Measurements from ENCODE around the gene SCAMP5. TPM values are rescaled to one million over a fixed set of nuclear protein-coding genes. Genes with fewer than 3 reads are reported as not detected.

The SCAMP5 gene
- total RNA-seq, 2 donors from 2014 or later = 4.0 to 7.5 TPM

DNA sequence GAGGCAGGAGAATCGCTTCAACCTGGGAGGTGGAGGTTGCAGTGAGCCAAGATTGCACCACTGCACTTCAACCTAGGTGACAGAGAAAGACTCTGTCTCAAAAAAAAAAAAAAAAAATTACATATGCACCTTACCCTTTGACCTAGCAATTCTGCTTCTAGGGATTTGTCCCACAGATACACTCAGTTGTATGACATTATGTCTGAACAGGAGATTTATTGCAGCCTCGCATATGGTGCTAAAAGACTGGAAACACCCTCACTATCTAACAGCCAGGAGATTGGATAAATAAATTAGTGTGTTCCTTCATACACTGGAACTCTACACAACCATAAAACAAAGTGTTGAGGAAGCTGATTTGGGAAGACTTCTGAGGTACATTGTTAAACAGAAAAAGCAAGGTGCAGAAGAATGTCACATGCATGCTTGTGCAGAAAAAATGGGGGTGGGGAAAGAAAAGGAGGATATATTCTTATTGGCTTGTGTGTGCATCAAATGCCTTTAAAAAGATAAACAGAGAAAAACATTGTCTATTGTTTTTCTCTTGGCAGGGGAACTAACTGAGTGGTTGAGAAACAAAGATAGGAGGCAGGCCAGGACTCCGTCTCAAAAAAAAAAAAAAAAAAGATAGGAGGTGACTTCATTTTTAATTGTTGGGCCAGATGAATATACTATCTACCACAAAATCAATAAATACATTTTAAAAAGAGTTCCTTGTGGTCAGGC is 59.0 kb downstream of the SCAMP5 start:
- H3K27me3 ChIP-seq = no peaks in the 10 kb centered on the region
- H3K27ac ChIP-seq = no peak overlapping the region
- no peaks in the 10 kb centered on the region for H3K9me3 ChIP-seq
- no peak for DNase-seq (ENCODE audit: low spot score)
- H3K4me3 ChIP-seq = no peak overlapping the region
- TF ChIP-seq, protein P1, sequence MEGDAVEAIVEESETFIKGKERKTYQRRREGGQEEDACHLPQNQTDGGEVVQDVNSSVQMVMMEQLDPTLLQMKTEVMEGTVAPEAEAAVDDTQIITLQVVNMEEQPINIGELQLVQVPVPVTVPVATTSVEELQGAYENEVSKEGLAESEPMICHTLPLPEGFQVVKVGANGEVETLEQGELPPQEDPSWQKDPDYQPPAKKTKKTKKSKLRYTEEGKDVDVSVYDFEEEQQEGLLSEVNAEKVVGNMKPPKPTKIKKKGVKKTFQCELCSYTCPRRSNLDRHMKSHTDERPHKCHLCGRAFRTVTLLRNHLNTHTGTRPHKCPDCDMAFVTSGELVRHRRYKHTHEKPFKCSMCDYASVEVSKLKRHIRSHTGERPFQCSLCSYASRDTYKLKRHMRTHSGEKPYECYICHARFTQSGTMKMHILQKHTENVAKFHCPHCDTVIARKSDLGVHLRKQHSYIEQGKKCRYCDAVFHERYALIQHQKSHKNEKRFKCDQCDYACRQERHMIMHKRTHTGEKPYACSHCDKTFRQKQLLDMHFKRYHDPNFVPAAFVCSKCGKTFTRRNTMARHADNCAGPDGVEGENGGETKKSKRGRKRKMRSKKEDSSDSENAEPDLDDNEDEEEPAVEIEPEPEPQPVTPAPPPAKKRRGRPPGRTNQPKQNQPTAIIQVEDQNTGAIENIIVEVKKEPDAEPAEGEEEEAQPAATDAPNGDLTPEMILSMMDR (IDR thresholded peaks at IDR 0.05) = no peak
- no peaks in the 10 kb centered on the region for H3K36me3 ChIP-seq
- peaks cover 0 to 41% of the 10 kb centered on the region in 2 donors for H3K4me1 ChIP-seq

DNA sequence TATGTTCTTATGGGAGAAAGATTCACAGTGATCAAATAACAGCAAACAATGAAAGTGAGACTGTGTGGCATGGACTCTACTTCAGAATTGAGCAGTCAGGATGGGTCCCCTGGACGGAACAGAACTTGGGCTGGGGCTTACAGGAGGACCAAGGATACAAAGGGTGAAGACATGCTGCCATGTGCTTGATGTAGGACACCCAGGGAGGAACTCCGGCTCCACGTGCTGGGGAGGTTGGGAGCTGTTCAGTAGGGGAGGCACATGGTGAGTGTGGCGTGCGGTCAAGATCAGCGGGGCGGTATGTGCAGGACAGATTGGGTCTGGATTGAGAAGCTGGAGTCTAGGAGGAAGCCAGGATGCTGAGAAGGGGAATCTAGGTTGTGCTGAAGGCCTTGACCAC is 60.7 kb downstream of the SCAMP5 start:
- peaks cover 0 to 24% of the 10 kb centered on the region in 2 donors for H3K4me1 ChIP-seq
- no peak for DNase-seq (ENCODE audit: low spot score)
- TF ChIP-seq, protein P1 (IDR thresholded peaks at IDR 0.05) = no peak
- H3K27me3 ChIP-seq = no peaks in the 10 kb centered on the region
- H3K27ac ChIP-seq = no peak overlapping the region
- no peaks in the 10 kb centered on the region for H3K9me3 ChIP-seq
- no peaks in the 10 kb centered on the region for H3K36me3 ChIP-seq
- no peak overlapping the region for H3K4me3 ChIP-seq

DNA sequence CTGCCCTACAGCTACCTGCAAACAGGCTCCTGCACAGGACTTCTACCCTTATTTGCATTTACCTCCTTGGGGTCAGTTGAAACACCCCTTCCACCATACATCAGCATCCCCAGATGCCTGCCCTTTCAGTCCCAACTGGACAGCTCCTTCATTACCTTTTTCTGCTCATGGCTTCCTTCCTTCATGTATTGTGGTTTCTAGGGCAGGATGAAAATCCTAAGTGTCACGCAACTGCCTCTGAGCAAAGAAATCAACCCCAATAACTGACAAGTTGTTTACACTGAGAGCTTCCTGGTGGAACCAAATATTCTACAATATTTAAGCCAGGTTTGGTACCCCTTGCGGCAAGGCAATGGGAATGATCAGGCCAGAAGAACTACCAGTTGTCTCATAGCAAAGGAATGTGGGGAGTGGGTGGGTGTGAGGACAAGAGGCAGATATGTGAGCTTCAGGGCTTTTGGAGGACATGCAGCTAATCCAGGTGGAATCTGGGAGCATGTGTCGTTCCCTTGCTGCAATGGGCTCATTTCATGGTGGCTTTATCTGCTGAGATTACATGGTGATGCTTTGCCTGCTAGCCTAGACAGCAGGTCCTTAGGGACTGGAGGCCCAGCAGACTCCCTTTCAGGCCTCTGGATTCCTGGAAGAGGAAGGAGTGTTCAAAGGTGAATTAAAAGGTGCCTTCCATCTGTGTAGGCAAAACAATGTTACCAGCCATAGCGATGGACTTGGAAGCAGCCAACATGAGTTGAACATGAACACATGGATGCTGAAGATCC is 63.0 kb downstream of the SCAMP5 start:
- no peaks in the 10 kb centered on the region for H3K9me3 ChIP-seq
- TF ChIP-seq, protein P1 (IDR thresholded peaks at IDR 0.05) = no peak
- H3K27me3 ChIP-seq = no peaks in the 10 kb centered on the region
- no peak overlapping the region for H3K27ac ChIP-seq
- no peak for DNase-seq (ENCODE audit: low spot score)
- H3K4me3 ChIP-seq = no peak overlapping the region
- H3K4me1 ChIP-seq = peaks cover 0 to 15% of the 10 kb centered on the region in 2 donors
- no peaks in the 10 kb centered on the region for H3K36me3 ChIP-seq

DNA sequence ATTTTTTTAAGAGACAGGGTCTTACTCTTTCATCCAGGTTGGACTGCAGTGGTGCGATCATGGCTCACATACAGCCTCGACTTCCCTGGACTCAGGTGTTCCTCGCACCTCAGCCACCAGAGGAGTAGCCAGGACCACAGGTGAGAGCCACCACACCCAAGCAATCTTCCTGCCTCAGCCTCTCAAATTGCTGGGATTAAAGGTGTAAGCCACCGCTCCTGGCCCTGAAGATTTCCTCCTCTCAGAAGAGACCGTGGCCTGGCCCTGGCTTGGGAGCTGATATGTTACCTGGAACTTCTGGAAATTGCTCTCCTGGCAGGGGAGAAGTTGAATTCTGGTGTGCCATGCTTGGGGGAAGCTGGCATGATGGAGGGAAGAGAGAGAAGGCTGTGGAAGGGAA is 64.2 kb downstream of the SCAMP5 start:
- no peak for DNase-seq (ENCODE audit: low spot score)
- Histone ChIP-seq H3K4me1 (peaks cover 0 to 24% of the 10 kb centered on the region in 2 donors), H3K9me3 (no peaks in the 10 kb centered on the region), H3K36me3 (no peaks in the 10 kb centered on the region), H3K27me3 (no peaks in the 10 kb centered on the region), H3K27ac (no peak overlapping the region), H3K4me3 (no peak overlapping the region)
- TF ChIP-seq, protein P1 (IDR thresholded peaks at IDR 0.05) = no peak

DNA sequence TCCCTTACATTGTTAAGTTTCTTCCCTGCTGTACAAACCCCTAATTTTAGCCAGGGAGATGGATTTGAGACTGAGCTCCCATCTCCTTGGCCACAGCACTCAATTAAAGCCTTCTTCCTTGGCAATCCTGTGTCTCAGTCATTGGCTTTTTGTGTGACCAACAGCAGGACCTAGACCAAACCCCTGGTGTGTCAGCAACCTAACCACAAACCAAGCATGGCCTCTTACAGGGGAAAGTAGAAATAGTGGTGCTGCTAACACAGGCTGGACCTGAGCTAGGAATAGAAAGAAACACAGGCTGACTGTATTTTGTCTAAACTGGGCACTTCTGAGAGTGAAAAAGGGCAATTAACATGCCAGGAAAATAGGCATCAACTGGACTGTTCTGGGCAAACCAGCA is 65.9 kb downstream of the SCAMP5 start:
- peaks cover 0 to 40% of the 10 kb centered on the region in 2 donors for H3K4me1 ChIP-seq
- peak; percentile 44 for DNase-seq (ENCODE audit: low spot score)
- no peak overlapping the region for H3K4me3 ChIP-seq
- H3K9me3 ChIP-seq = no peaks in the 10 kb centered on the region
- no peaks in the 10 kb centered on the region for H3K27me3 ChIP-seq
- no peaks in the 10 kb centered on the region for H3K36me3 ChIP-seq
- H3K27ac ChIP-seq = no peak overlapping the region
- TF ChIP-seq, protein P1 (IDR thresholded peaks at IDR 0.05) = no peak

Measured in right atrium auricular region (tissue), 2 donors.